ENCODE measurements around the gene PPFIA4.

- no peak for TF ChIP-seq CTCF (conservative IDR thresholded peaks at IDR 0.05 in 1 of 2, IDR thresholded peaks at IDR 0.05 in 1 of 2; ENCODE audit: extremely low read depth in 1 of 2, insufficient read depth in 1 of 2, low read depth in 1 of 2, low read length in 2 of 2)
- no peak for TF ChIP-seq EZH2 (IDR thresholded peaks at IDR 0.05; ENCODE audit: borderline replicate concordance, low read length)
Observed at GRCh38 chr1:202982715-202983430, 43.4 kb upstream of the PPFIA4 start.

Measured in mammary epithelial cell (primary cell).